IPS-15b (cell line): Measurements from ENCODE around the gene LRRFIP1.
"Not testable (repeated sequence)": the region's sequence is repeated elsewhere in the genome, so short reads cannot be mapped to it uniquely, and the experiment has no call there.

ENCODE experiments used
- H3K27me3 ChIP-seq: one replicate; pipeline ENCODE4 v1.6.1; 2013; ENCODE audit warnings: low read length; ENCODE audit not compliant: control insufficient read depth, insufficient read depth
- H3K36me3 ChIP-seq: one replicate; pipeline ENCODE4 v1.6.1; 2013; ENCODE audit warnings: low read length; ENCODE audit not compliant: control insufficient read depth, insufficient read depth
- H3K4me1 ChIP-seq: one replicate; pipeline ENCODE4 v1.6.1; 2013; ENCODE audit warnings: mild to moderate bottlenecking, low read length; ENCODE audit not compliant: control insufficient read depth, insufficient read depth
- H3K4me3 ChIP-seq: one replicate; pipeline ENCODE4 v1.5.1; 2013; ENCODE audit warnings: low read depth, low read length
- H3K9ac ChIP-seq: one replicate; pipeline ENCODE4 v1.6.1; 2013; ENCODE audit warnings: low read depth, mild to moderate bottlenecking, low read length
- H3K9me3 ChIP-seq: one replicate; pipeline ENCODE4 v1.6.1; 2013; ENCODE audit warnings: mild to moderate bottlenecking, low read length; ENCODE audit not compliant: control insufficient read depth, insufficient read depth

The LRRFIP1 gene

DNA sequence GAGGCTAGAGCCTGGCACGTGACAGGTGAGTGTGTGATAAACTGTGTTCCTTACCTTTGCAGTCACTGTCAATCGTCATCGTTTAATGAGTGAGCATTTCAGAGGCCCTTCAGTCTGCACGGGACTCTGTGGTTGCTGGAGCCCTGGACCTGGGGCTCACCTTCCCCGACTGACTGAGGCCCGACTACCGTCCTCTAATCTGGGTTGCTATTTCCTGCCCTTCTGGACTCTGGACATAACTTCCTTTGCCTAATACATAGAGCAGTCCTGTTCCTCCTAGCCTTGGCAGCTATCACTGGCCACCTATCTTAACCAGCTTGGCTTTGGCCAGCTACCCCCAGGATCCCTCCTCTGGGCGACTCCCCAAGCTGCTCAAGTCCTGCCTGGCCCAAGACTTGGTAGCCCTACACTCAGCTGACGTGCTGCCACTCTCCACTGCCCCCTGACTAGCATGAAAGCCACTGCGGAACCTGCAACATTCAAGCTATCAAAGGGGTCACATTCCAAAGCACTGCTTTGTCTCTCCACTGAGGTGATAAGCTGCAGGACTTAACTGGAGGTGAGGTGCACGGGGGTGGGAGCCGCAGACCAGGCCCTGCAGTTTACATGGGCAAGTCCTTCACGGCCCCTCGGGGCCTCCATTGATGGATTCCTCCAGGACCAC, 25.8 kb upstream of the LRRFIP1 start:
- Histone ChIP-seq H3K9me3 (no peaks in the 10 kb centered on the region), H3K27me3 (peaks cover 5% of the 10 kb centered on the region), H3K36me3 (no peaks in the 10 kb centered on the region), H3K9ac (no peak overlapping the region), H3K4me1 (peaks cover 18% of the 10 kb centered on the region), H3K4me3 (no peak overlapping the region)

DNA sequence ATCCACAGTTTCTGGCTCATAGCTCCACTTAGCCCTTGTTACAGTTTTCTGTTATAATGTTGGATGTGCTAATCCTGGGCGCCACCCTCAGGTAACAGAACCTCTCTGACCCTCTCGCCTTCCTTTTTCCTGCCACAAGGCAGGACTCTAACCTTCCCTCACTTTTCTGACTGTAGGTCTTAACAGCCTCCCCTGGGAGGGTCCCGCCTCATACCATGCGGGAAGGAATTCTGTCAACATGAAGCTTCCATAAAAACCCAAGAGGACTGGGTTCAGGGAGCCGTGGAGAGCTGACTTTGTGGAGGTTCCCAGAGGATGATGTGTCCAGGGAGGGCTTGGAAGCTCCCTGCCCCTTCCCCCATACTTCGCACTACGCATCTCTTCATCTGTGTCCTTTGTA, 25.0 kb upstream of the LRRFIP1 start:
- Histone ChIP-seq H3K27me3 (peaks cover 5% of the 10 kb centered on the region), H3K9me3 (no peaks in the 10 kb centered on the region), H3K4me3 (no peak overlapping the region), H3K9ac (no peak overlapping the region), H3K4me1 (peaks cover 18% of the 10 kb centered on the region), H3K36me3 (no peaks in the 10 kb centered on the region)

- H3K9me3 ChIP-seq = no peaks in the 10 kb centered on the region
- H3K4me1 ChIP-seq = peaks cover 18% of the 10 kb centered on the region
- peaks cover 5% of the 10 kb centered on the region for H3K27me3 ChIP-seq
- no peaks in the 10 kb centered on the region for H3K36me3 ChIP-seq
- H3K9ac ChIP-seq = no peak overlapping the region
- no peak overlapping the region for H3K4me3 ChIP-seq
Observed at GRCh38 chr2:237603049-237603717, 24.2 kb upstream of the LRRFIP1 start.

DNA sequence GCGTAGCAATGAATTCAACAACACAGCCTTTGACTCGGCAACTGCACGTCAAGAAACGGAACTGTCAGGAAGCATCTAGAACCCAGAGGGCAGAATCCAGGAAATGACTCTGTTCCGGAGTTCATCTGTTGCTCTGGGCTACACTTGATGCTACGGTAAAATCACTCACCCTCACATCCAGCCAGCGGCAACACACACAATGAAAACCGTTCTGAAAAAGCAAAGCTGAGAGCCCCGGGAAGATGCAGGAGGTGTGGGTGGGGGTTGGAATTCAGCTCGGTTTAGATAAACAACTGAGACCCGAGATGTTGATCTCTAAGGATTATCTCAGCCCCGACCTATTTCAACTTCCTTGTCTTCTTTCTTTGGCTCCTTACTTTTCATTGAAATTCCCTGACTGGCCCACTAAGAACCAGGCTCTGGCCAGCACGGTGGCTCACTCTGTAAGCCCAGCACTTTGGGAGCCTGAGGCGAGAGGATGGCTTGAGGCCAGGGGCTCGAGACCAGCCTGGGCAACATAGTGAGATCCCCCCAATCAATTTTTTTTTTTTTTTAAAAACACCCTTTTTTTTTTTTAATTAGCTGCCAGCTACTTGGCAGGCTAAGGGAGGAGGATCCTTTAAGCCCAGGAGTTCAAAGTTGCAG, 23.5 kb upstream of the LRRFIP1 start:
- no peak overlapping the region for H3K4me3 ChIP-seq
- no peaks in the 10 kb centered on the region for H3K36me3 ChIP-seq
- no peak overlapping the region for H3K9ac ChIP-seq
- H3K9me3 ChIP-seq = no peaks in the 10 kb centered on the region
- peaks cover 18% of the 10 kb centered on the region for H3K4me1 ChIP-seq
- peaks cover 5% of the 10 kb centered on the region for H3K27me3 ChIP-seq

- Histone ChIP-seq H3K9me3 (no peaks in the 10 kb centered on the region), H3K36me3 (no peaks in the 10 kb centered on the region), H3K4me1 (peaks cover 18% of the 10 kb centered on the region), H3K27me3 (peaks cover 5% of the 10 kb centered on the region), H3K9ac (no peak overlapping the region), H3K4me3 (no peak overlapping the region)
Observed at GRCh38 chr2:237604391-237604790, 23.0 kb upstream of the LRRFIP1 start.

GRCh38 chr2:237604960-237605359, 22.4 kb upstream of the LRRFIP1 start:
- H3K9me3 ChIP-seq = no peaks in the 10 kb centered on the region
- H3K27me3 ChIP-seq = peaks cover 5% of the 10 kb centered on the region
- H3K9ac ChIP-seq = no peak overlapping the region
- peaks cover 18% of the 10 kb centered on the region for H3K4me1 ChIP-seq
- no peaks in the 10 kb centered on the region for H3K36me3 ChIP-seq
- H3K4me3 ChIP-seq = no peak overlapping the region

GRCh38 chr2:237606522-237606921, 20.9 kb upstream of the LRRFIP1 start:
- not testable (repeated sequence) for H3K27me3 ChIP-seq, H3K36me3 ChIP-seq, H3K9ac ChIP-seq, H3K9me3 ChIP-seq, H3K4me3 ChIP-seq
- peaks cover 15% of the 10 kb centered on the region for H3K4me1 ChIP-seq

DNA sequence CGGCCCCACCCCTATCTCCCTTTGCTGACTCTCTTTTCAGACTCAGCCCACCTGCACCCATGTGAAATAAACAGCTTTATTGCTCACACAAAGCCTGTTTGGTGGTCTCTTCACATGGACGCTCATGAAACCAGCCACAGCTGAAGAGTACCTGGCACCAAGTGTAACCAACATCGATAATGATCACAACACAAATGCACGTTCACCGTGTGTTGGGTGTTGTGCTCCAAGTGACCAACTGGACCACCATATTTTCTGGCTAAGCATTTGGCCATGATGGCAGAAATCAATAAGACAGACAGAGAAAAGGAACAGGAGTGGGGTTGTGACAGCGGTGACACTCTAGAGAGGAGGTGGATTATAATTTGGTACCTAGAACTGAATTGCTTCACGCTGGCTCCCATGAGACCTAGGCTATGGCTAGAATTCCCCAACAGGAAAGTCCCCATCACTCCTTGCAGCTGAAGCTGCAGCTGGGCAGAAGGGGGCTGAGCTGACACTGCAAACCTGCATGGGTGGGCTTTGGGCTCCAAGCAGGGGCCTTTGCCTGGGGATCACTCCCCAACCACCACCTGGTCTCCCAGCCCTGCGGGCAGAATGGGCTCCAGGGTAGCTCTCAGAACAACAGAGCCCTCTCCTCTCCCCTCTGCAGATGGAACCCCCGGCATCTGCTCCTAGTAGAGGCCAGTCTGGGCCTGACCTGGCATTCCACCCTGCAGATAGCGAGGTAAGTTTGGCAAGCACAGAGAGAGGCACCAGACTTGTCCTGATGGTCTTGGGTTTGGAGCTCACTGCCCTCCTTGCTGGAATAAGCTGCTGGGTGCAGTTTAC, 14.6 kb upstream of the LRRFIP1 start:
- no peaks in the 10 kb centered on the region for H3K9me3 ChIP-seq
- H3K36me3 ChIP-seq = no peaks in the 10 kb centered on the region
- no peak overlapping the region for H3K9ac ChIP-seq
- no peak overlapping the region for H3K4me3 ChIP-seq
- peaks cover 11% of the 10 kb centered on the region for H3K4me1 ChIP-seq
- H3K27me3 ChIP-seq = peaks cover 2% of the 10 kb centered on the region

GRCh38 chr2:237613679-237614078, 13.7 kb upstream of the LRRFIP1 start:
- Histone ChIP-seq H3K4me1 (peaks cover 11% of the 10 kb centered on the region), H3K9ac (no peak overlapping the region), H3K36me3 (no peaks in the 10 kb centered on the region), H3K4me3 (no peak overlapping the region), H3K27me3 (peaks cover 2% of the 10 kb centered on the region), H3K9me3 (no peaks in the 10 kb centered on the region)

DNA sequence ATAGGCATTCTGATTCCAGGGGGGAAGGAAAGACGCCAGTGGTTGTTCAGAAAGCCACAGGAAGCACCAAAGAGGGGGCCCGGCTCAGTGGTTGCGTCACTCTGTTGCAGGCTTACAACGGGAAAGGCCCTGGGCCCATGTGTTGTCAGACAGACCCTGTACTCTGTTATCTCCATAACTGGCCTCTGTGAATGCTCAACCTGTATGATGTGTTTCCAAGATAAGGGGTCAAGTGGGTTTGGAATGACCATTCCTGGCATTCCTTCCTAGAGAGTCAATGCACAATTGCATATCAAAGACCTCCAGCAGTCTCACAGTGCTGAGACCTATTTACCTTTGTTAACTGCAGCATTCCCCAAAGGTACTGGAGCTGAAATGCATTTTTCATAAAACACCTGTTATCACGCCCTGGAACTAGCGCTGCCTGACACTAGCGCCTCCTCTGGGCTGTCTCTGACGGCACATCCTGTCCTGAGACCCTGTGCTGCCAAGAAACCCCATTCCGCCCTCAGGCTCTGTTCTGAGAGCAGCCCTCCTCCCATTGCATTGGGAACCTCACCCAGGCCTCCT, 13.2 kb upstream of the LRRFIP1 start:
- Histone ChIP-seq H3K9me3 (no peaks in the 10 kb centered on the region), H3K4me1 (peaks cover 11% of the 10 kb centered on the region), H3K36me3 (no peaks in the 10 kb centered on the region), H3K9ac (no peak overlapping the region), H3K27me3 (peaks cover 2% of the 10 kb centered on the region), H3K4me3 (no peak overlapping the region)

DNA sequence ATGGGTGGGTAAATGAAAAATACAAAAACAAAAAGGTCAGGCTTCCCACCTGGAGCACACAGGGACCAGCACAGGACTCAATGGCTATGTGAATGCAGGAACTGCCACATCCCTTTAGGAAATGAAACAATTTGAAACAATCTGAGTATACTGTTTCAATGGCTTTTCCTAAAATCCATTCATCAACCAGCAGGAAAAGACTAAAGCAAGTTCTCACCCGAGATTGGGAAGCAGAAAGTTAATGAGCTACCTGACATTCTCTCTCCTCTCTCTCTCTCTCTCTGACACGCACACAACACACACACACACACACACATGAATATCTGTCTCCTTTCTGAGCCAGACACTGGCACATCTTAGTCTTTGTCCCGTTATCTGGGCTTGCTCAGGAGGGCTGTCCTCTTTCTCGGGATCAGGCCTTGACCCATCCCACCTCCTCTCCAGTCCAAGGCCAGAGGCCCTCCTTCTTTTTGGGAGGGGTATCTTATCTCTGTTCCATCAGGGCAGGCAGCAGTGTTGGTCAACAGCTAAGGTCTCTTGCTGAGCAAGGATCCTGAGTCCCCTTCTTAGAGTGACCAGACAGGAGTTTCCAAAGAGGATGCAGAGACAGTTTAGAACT, 11.6 kb upstream of the LRRFIP1 start:
- H3K4me1 ChIP-seq = peaks cover 11% of the 10 kb centered on the region
- H3K36me3 ChIP-seq = no peaks in the 10 kb centered on the region
- no peaks in the 10 kb centered on the region for H3K9me3 ChIP-seq
- H3K4me3 ChIP-seq = no peak overlapping the region
- H3K27me3 ChIP-seq = peaks cover 2% of the 10 kb centered on the region
- H3K9ac ChIP-seq = no peak overlapping the region
